ENCODE results near the gene INPP5E.

Gene INPP5E

GRCh38 chr9:136472640-136473353 lies 33.2 kb upstream of the INPP5E start:
- no peak for FAIRE-seq

- FAIRE-seq, result no peak
These were observed 32.3 kb upstream of the INPP5E start for GRCh38 chr9:136471802-136472487.

GRCh38 chr9:136470792-136471469 lies 31.3 kb upstream of the INPP5E start:
- no peak for FAIRE-seq

- no peak for FAIRE-seq
These were observed 30.7 kb upstream of the INPP5E start for GRCh38 chr9:136470356-136470755.

GRCh38 chr9:136467766-136468165 lies 28.1 kb upstream of the INPP5E start:
- FAIRE-seq, result no peak

GRCh38 chr9:136466155-136466541 lies 26.5 kb upstream of the INPP5E start:
- FAIRE-seq, result no peak

- FAIRE-seq, result no peak
These were observed 26.0 kb upstream of the INPP5E start for GRCh38 chr9:136465500-136466154.

GRCh38 chr9:136464241-136464640 lies 24.6 kb upstream of the INPP5E start:
- FAIRE-seq, result no peak

GRCh38 chr9:136463578-136463977 lies 23.9 kb upstream of the INPP5E start:
- no peak for FAIRE-seq

GRCh38 chr9:136462664-136463063 lies 23.0 kb upstream of the INPP5E start:
- no peak for FAIRE-seq

GRCh38 chr9:136460772-136461325 lies 21.2 kb upstream of the INPP5E start:
- FAIRE-seq, result no peak

- FAIRE-seq, result no peak
These were observed 19.8 kb upstream of the INPP5E start for GRCh38 chr9:136459425-136459824.

- no peak for FAIRE-seq
These were observed 17.7 kb upstream of the INPP5E start for GRCh38 chr9:136457326-136457725.

- no peak for FAIRE-seq
These were observed 16.6 kb upstream of the INPP5E start for GRCh38 chr9:136456258-136456657.

- no peak for FAIRE-seq
These were observed 15.7 kb upstream of the INPP5E start for GRCh38 chr9:136455043-136456002.

GRCh38 chr9:136454026-136454796 lies 14.6 kb upstream of the INPP5E start:
- no peak for FAIRE-seq

GRCh38 chr9:136453326-136453725 lies 13.7 kb upstream of the INPP5E start:
- no peak for FAIRE-seq

GRCh38 chr9:136451221-136451877 lies 11.7 kb upstream of the INPP5E start:
- no peak for FAIRE-seq

- no peak for FAIRE-seq
These were observed 9.0 kb upstream of the INPP5E start for GRCh38 chr9:136448655-136449054.

- no peak for FAIRE-seq
These were observed 7.6 kb upstream of the INPP5E start for GRCh38 chr9:136447173-136447778.
